ENCODE measurements around the gene KDSR.

GRCh38 chr18:63397349-63397748 lies 30.3 kb upstream of the KDSR start:
- TF ChIP-seq CTCF (IDR thresholded peaks at IDR 0.05) = no peak
- TF ChIP-seq ZFX (IDR thresholded peaks at IDR 0.05; ENCODE audit: borderline replicate concordance) = no peak

Measured in 22Rv1 (cell line).